ENCODE data around the gene WDR77. TPM values are rescaled to one million over a fixed set of nuclear protein-coding genes. Genes with fewer than 3 reads are reported as not detected.

Gene WDR77
- total RNA-seq, 1 donor from 2014 or later = 50.8 TPM

DNA sequence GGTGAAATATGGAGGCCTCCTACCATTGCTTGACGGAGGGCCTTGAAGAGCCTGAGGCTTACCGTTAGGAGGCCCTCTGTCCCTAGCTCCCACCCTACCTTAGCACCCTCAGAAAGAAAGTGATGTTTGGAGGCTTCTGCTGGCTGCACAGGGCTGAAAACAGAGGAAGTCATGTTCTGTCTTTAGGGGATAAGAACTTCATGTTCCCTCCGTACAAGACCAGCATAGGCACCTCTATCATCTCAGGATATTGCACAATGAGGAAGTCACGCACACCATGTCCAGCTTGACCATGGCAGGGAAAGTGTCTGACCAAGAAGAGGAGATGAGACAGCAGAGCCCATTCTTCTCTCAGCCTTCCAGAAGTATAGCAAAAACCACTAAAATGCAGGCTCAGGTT, 40.5 kb upstream of the WDR77 start:
- Histone ChIP-seq H3K27ac (no peak overlapping the region), H3K9me3 (no peaks in the 10 kb centered on the region), H3K4me1 (no peaks in the 10 kb centered on the region), H3K36me3 (no peaks in the 10 kb centered on the region), H3K4me3 (no peak overlapping the region), H3K27me3 (no peaks in the 10 kb centered on the region)
- intact Hi-C loops (cut with DNase I) = no loop called here
- no peak for DNase-seq (ENCODE audit: extremely low spot score in 2 of 2)
- TF ChIP-seq, protein P1, sequence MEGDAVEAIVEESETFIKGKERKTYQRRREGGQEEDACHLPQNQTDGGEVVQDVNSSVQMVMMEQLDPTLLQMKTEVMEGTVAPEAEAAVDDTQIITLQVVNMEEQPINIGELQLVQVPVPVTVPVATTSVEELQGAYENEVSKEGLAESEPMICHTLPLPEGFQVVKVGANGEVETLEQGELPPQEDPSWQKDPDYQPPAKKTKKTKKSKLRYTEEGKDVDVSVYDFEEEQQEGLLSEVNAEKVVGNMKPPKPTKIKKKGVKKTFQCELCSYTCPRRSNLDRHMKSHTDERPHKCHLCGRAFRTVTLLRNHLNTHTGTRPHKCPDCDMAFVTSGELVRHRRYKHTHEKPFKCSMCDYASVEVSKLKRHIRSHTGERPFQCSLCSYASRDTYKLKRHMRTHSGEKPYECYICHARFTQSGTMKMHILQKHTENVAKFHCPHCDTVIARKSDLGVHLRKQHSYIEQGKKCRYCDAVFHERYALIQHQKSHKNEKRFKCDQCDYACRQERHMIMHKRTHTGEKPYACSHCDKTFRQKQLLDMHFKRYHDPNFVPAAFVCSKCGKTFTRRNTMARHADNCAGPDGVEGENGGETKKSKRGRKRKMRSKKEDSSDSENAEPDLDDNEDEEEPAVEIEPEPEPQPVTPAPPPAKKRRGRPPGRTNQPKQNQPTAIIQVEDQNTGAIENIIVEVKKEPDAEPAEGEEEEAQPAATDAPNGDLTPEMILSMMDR (IDR thresholded peaks at IDR 0.05) = no peak
- TF ChIP-seq POLR2A (IDR thresholded peaks at IDR 0.05) = no peak
- no peak for TF ChIP-seq POLR2AphosphoS5 (IDR thresholded peaks at IDR 0.05; ENCODE audit: insufficient read depth in 1 of 2, low read depth in 1 of 2)

DNA sequence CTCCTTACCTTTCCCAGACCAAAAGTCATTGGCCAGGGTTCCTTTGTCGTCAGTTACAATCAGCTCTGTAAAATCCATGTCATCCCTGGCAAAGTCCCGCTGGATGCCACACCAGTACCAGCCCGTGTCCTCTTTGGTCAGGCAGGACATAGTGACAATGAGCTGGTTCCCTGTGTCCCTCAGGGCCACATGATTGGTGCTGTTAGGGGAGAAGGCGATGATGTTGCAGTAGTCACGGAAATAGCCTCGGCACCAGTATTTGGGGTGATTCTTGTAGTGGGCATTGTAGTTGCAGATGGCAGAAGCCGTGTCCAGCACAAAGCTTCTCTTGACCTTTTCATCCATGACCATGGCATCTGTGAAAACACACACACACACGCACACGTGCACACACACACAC, 39.6 kb upstream of the WDR77 start:
- Histone ChIP-seq H3K4me3 (no peak overlapping the region), H3K9me3 (no peaks in the 10 kb centered on the region), H3K36me3 (no peaks in the 10 kb centered on the region), H3K4me1 (no peaks in the 10 kb centered on the region), H3K27ac (no peak overlapping the region), H3K27me3 (no peaks in the 10 kb centered on the region)
- TF ChIP-seq, protein P1 (IDR thresholded peaks at IDR 0.05) = no peak
- TF ChIP-seq POLR2AphosphoS5 (IDR thresholded peaks at IDR 0.05; ENCODE audit: insufficient read depth in 1 of 2, low read depth in 1 of 2) (no peak), POLR2A (IDR thresholded peaks at IDR 0.05) (no peak)
- no peak for DNase-seq (ENCODE audit: extremely low spot score in 2 of 2)
- intact Hi-C loops (cut with DNase I) = no loop called here

DNA sequence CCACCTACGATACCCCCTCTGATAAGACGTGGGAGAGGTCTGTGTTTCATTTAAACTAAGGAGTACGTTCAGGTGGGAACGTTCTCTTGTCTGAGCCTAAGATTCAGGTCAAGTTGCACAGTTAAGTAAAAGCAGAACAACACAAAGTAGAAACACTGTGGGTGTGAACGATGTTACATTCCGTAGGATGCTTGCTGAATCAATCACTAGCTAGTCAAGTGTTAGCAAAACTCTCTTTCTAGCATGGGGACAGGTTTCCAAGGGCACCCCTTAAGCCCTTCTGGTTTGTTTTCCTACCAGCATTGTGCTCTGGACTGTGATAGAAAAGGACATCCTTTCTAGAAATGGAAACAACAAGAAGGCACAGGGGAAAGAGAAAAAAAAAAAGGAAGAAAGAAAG, 38.1 kb upstream of the WDR77 start:
- H3K27me3 ChIP-seq = no peaks in the 10 kb centered on the region
- TF ChIP-seq POLR2AphosphoS5 (IDR thresholded peaks at IDR 0.05; ENCODE audit: insufficient read depth in 1 of 2, low read depth in 1 of 2) = no peak
- TF ChIP-seq, protein P1 (IDR thresholded peaks at IDR 0.05) = no peak
- H3K36me3 ChIP-seq = no peaks in the 10 kb centered on the region
- no peaks in the 10 kb centered on the region for H3K4me1 ChIP-seq
- H3K9me3 ChIP-seq = no peaks in the 10 kb centered on the region
- H3K27ac ChIP-seq = no peak overlapping the region
- intact Hi-C loops (cut with DNase I) = no loop called here
- H3K4me3 ChIP-seq = no peak overlapping the region
- DNase-seq (ENCODE audit: extremely low spot score in 2 of 2) = no peak

DNA sequence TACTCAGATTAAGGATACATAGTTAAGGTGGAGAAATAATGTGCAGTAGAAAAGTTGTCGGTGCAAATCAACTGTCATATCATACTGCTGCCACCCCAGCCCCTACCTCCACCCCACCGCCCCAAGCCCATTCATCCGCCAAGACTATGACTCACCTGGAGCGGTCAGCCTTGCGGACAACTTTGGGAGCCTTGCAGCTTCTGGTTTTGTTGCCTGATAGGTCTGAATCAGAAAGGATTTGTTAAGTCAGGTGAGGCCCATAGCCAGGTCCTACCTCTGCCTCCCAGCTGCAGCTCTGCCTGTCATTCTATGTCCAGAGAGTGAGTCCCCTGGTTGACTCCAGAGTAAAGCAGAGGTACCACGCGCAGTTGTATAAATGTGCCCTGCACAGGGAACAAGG, 37.4 kb upstream of the WDR77 start:
- DNase-seq (ENCODE audit: extremely low spot score in 2 of 2) = no peak
- Histone ChIP-seq H3K4me1 (no peaks in the 10 kb centered on the region), H3K27me3 (no peaks in the 10 kb centered on the region), H3K36me3 (no peaks in the 10 kb centered on the region), H3K9me3 (no peaks in the 10 kb centered on the region), H3K4me3 (no peak overlapping the region), H3K27ac (no peak overlapping the region)
- intact Hi-C loops (cut with DNase I) = no loop called here
- TF ChIP-seq POLR2AphosphoS5 (IDR thresholded peaks at IDR 0.05; ENCODE audit: insufficient read depth in 1 of 2, low read depth in 1 of 2) (no peak), POLR2A (IDR thresholded peaks at IDR 0.05) (no peak)
- TF ChIP-seq, protein P1 (IDR thresholded peaks at IDR 0.05) = no peak

DNA sequence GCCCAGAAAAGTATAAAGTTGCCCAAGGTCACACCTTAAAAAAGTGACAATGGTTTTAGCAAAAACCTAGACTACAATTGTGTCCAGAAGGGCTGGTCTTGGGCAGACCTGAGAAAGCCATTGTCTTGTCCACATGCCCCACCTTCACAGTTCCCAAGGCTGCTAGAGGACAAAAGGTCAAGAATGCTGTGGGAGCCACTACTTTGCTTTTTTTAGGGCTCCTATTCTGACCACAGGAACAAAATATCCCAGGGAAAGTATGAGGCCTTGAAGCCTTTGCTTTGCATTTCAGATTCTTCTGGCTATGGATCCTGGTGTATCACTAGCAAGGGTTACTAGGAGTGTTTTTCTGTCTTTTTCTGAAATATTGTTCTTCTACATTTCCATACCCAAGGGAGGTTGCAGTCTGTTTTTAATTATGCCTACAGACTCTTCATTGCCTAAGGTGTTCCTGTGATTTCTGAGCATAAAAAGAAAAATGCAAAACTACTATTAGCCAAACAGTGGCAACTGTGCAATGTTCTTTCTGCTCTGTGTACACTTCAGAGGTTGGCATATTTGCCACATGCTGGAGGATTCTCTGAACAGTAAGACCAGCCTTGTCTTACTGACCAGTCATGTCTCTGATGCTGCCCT, 35.5 kb upstream of the WDR77 start:
- DNase-seq (ENCODE audit: extremely low spot score in 2 of 2) = no peak
- Histone ChIP-seq H3K4me3 (no peak overlapping the region), H3K27me3 (no peaks in the 10 kb centered on the region), H3K9me3 (no peaks in the 10 kb centered on the region), H3K4me1 (no peaks in the 10 kb centered on the region), H3K36me3 (no peaks in the 10 kb centered on the region), H3K27ac (no peak overlapping the region)
- TF ChIP-seq POLR2A (IDR thresholded peaks at IDR 0.05) (no peak), POLR2AphosphoS5 (IDR thresholded peaks at IDR 0.05; ENCODE audit: insufficient read depth in 1 of 2, low read depth in 1 of 2) (no peak)
- TF ChIP-seq, protein P1 (IDR thresholded peaks at IDR 0.05) = no peak
- intact Hi-C loops (cut with DNase I) = loop anchor here (5.0 kb wide), 1 partner anchor 283 kb away; no protein-coding TSS in a partner anchor

All from vagina (tissue), 2 donors.